HG03565 (cell line): Measurements from ENCODE around the gene LNPK.
"Not testable (repeated sequence)": the region's sequence is repeated elsewhere in the genome, so short reads cannot be mapped to it uniquely, and the experiment has no call there.

Experiments used
- ATAC-seq: cut with Tn5 transposase; IDR thresholded peaks from one replicate; pipeline ENCODE4 v1.9.1; 2021; ENCODE audit warnings: mild to moderate bottlenecking, moderate library complexity; ENCODE audit not compliant: unreplicated experiment

LNPK gene

DNA sequence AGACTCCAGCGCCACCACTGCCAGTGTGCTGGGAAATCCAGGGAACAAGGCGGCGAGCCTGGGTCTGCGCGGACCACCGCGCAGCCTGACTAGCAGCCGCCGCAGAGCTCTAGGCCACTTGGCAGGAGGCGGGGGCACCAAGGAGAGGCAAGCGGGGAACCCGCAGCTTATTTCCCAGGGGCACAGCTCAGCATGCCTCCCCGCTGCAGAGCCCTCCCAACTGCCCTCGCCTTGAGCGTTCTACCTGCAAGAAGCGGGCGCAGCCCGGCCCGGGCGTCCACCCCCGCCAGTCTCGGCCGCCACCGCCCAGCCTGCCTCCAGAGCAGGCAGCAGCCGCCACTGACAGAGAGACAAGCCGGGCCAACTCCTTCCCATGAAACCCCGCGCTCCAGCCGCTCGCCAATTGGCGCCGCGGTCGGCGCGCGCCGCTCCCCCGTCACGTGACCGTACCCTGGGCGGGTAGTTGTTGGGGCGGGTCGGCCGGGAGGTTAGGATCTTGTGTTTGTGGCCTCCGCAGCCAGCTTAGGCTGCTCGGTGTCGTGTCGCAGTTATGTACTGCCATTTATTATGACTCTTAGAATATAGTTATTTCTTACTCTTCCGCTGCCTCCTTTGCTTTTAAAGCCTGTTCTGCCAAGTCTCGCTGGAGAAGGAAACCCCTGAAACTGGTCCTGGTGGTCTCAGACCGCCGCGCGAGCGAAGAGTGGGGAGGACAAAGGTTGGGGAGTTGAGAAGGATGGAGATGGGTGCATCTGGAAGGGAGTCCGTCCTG is at the start of gene LNPK:
TSS of gene LNPK (minus strand) at position 352 of the 772 bp plus-strand sequence. CDS start 6,683 bp downstream, outside the sequence.
- peak; percentile 87 for ATAC-seq

GRCh38 chr2:176039375-176039774 is 37.3 kb upstream of the LNPK start:
- ATAC-seq = no peak

GRCh38 chr2:176038694-176039093 is 36.6 kb upstream of the LNPK start:
- ATAC-seq = no peak

GRCh38 chr2:176035013-176035691 is 33.1 kb upstream of the LNPK start:
- ATAC-seq = no peak

- no peak for ATAC-seq
Observed at GRCh38 chr2:176027806-176028205, 25.7 kb upstream of the LNPK start.

DNA sequence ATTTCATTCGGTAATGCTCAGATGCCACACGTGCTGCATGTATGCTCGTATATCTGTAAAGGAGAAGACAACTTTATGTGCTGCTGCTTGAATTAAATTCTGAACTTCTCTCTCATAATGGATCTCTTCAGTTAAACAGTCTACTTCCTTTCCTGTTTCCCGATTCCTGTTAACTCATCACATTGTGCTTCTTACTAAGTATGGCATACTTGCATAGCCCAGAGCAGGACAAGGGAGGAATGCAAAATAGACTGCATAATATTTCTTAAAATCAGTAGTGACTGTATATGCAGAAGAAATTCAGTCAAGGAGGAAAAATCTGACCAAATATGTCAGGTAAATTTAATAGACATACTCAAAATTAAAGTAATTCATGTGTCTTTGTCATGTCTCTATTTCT is 23.9 kb upstream of the LNPK start:
- no peak for ATAC-seq

DNA sequence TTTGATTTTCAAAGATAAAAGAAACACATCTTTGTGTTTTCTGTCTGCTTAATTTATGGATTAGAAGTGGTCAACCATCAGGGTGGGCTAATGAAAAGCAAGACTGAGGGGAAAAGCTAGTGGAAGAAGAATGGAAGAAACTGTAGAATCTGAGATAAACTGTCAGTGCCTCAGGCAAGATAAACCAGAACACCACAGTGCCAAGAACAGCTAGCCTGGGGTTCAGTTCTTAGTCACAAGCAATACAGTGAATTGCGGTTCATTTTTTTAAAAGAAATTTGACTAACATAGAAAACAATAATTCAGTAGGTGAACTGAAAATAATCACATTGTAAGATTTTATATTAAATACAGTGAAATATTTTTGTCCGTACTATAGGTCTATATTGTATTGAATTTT is 22.0 kb upstream of the LNPK start:
- ATAC-seq = no peak

GRCh38 chr2:176022048-176022447 is 20.0 kb upstream of the LNPK start:
- ATAC-seq = no peak

DNA sequence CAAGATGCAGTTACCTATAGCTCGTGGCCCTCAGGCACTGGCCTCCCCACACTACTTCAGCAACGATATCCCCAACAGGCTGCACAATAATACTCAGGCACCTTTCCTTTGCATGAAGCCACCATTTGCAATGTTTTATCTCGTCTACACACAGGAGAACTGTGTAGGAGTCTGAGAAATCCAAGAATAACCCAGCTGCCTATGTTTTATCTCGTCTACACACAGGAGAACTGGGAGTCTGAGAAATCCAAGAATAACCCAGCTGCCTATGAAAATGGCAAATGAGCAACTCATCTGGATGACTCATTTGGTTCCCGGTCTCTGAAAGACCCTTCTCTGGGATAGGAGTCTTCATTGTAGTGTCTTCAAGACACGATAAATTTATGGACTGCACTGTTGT is 18.3 kb upstream of the LNPK start:
- no peak for ATAC-seq

- ATAC-seq = no peak
Observed at GRCh38 chr2:176018708-176019107, 16.6 kb upstream of the LNPK start.

DNA sequence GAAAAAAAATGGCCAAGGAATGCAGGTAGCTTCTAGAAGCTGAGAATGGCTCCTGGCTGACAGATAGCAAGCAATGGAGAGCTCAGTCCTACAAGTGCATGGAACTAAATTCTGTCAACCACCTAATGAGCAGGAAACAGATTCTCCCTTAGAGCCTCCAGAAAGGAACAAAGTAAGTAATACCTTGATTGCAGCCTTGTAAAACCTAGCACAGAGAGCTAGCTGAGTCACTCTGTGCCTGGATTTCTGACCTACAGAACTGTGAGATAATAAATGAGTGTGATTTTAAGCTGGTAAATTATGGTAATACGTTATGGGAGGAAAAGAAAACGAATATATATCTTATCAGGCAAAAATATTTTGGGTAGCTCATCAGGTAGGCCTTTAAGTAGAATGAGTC is 7.4 kb upstream of the LNPK start:
- ATAC-seq = no peak

- no peak for ATAC-seq
Observed at GRCh38 chr2:176004934-176005333, 2.9 kb upstream of the LNPK start.

DNA sequence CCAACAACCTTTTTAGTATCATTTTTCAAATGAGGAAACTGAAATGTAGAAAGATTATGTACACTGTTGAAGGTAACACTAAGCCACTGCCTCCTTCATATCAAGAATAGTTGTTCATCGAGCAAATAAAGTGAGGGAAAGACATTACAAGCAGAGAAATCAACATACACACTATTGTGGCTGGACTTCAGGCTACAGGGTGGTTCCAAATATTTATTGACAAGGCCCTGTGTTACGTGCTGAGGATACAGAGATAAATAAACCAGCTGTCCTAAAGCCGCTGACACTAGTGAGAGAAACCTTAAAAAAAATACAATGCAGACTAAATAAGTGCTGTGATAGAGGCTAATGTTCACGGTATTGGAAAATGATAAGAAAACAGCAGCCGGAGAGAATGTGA is 1.9 kb upstream of the LNPK start:
- no peak for ATAC-seq

DNA sequence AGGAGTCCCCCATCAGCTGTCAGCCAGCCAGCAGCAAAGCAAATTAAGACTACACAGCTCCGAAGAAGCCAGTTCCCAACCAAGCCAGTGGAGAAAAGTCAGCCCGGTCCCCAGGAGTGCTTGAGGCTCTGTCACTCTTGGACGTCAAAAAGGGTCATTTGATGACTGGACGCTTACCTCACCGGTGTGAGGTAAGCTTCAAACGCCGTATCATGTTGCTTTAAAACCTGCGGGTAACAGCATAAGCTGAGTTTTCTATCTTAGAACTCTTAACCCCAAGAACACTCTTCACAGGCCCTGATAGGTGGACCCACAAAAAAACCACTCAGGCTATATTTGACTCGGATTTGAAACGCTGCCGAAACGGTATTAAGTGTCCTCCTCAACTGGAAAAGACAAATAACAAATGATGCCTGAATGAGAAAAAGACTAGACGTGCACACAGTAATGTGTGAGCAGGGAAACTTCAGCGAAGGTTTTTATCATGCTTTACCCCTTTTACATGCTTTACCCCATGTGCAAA is 682 bp upstream of the LNPK start:
- peak; percentile 1 for ATAC-seq

GRCh38 chr2:176001281-176001915 is 669 bp downstream of the LNPK start:
- ATAC-seq = peak; percentile 30

DNA sequence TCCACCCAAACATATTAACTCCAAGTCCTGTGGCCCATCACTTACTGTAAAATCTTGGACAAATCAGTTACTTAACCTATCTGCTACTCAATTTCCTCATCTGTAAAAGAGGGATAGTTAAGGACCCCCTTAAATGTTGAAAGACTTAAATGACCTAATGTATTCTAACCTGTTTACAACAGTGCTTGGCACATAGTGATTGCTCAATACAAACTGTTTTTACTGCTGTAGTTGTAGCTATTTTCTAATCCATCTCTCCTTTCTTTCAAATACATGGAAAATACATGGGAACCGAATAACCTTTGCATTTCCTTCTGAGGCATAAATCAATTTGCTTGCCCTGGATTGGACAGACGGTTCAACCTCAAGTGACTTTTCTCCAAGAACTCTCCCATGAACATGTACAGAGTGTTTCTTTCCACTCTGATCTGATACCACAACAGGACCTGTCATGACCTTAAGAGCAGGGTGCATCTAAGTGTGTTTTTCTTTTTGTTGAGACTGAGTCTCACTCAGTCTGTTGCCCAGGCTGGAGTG is 2.7 kb downstream of the LNPK start:
- ATAC-seq = no peak

- ATAC-seq = no peak
Observed at GRCh38 chr2:175990099-175990498, 12.0 kb downstream of the LNPK start.

DNA sequence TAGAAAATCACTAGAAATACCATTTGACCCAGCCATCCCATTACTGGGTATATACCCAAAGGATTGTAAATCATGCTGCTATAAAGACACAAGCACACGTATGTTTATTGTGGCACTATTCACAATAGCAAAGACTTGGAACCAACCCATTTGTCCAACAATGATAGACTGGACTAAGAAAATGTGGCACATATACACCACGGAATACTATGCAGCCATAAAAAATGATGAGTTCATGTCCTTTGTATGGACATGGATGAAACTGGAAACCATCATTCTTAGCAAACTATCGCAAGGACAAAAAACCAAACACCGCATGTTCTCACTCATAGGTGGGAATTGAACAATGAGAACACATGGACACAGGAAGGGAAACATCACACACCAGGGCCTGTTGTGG is 14.9 kb downstream of the LNPK start:
- ATAC-seq = not testable (repeated sequence)

DNA sequence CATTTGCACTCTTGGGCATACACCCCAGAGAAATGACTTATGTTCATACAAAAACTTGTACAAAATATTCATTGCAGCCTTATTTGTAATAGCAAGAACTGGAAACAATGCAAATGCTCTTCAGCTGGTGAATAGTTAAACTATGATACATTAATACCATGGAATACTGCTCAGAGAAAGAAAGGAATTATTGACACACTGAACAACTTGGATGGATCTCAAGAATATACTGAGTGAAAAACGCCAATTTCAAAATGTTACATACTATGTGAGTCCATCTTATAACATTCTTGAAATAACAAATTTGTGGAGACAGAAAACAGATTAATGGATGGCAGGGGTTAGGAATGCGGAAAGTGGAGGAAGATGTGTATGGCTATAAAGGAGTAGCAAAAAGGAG is 17.2 kb downstream of the LNPK start:
- no peak for ATAC-seq

- no peak for ATAC-seq
Observed at GRCh38 chr2:175981551-175981950, 20.5 kb downstream of the LNPK start.

GRCh38 chr2:175976391-175977157 is 25.5 kb downstream of the LNPK start:
- ATAC-seq = no peak
